ENCODE measurements around the gene RNF215.

- no peak for TF ChIP-seq CTCF (IDR thresholded peaks at IDR 0.05; ENCODE audit: low read depth, low read length)
- no peak for TF ChIP-seq EZH2phosphoT487 (IDR thresholded peaks at IDR 0.05; ENCODE audit: low read depth)
Observed at GRCh38 chr22:30362651-30363281, 24.4 kb downstream of the RNF215 start.

Data from OCI-LY3 (cell line).